Measurements from ENCODE around the gene SHMT1.

GRCh38 chr17:18278867-18279266 lies 84.5 kb downstream of the SHMT1 start:
- no peak for TF ChIP-seq CTCF (optimal IDR thresholded peaks at IDR 0.05 in 1 of 3, IDR thresholded peaks at IDR 0.05 in 1 of 3, conservative IDR thresholded peaks at IDR 0.05 in 1 of 3; ENCODE audit: extremely low read depth in 1 of 3, insufficient read depth in 2 of 3, low read length in 3 of 3)
- no peak for TF ChIP-seq EZH2 (IDR thresholded peaks at IDR 0.05; ENCODE audit: low read length)
